ENCODE results near the gene MCRIP1.

Gene MCRIP1

GRCh38 chr17:81860756-81861568 is 27.9 kb upstream of the MCRIP1 start:
- peak; percentile 100 for DNase-seq (ENCODE audit: low read depth)
- TF ChIP-seq CTCF (conservative IDR thresholded peaks at IDR 0.05; ENCODE audit: control insufficient read depth, insufficient read depth, low read depth, low read length), result no peak
- peak overlapping the region; percentile 70 for H3K4me3 ChIP-seq (ENCODE audit: control insufficient read depth, low read depth, low read length)

GRCh38 chr17:81859906-81860755 is 27.0 kb upstream of the MCRIP1 start, which contains the start of gene P4HB:
Gene P4HB (minus strand): TSS chr17:81860535. CDS start chr17:81860471, 64 bp downstream.
- DNase-seq (ENCODE audit: low read depth), result no peak
- TF ChIP-seq CTCF (conservative IDR thresholded peaks at IDR 0.05; ENCODE audit: control insufficient read depth, insufficient read depth, low read depth, low read length), result no peak
- peak within 1 kb of the TSS; percentile 92 for H3K4me3 ChIP-seq (ENCODE audit: control insufficient read depth, low read depth, low read length)

GRCh38 chr17:81858967-81859905 is 26.1 kb upstream of the MCRIP1 start:
- peak; percentile 30 for DNase-seq (ENCODE audit: low read depth)
- H3K4me3 ChIP-seq (ENCODE audit: control insufficient read depth, low read depth, low read length), result peak overlapping the region; percentile 92
- TF ChIP-seq CTCF (conservative IDR thresholded peaks at IDR 0.05; ENCODE audit: control insufficient read depth, insufficient read depth, low read depth, low read length), result no peak

GRCh38 chr17:81858170-81858966 is 25.3 kb upstream of the MCRIP1 start:
- no peak for TF ChIP-seq CTCF (conservative IDR thresholded peaks at IDR 0.05; ENCODE audit: control insufficient read depth, insufficient read depth, low read depth, low read length)
- DNase-seq (ENCODE audit: low read depth), result peak; percentile 49
- H3K4me3 ChIP-seq (ENCODE audit: control insufficient read depth, low read depth, low read length), result peak overlapping the region; percentile 92

- H3K4me3 ChIP-seq (ENCODE audit: control insufficient read depth, low read depth, low read length), result no peak overlapping the region
- DNase-seq (ENCODE audit: low read depth), result peak; percentile 82
- no peak for TF ChIP-seq CTCF (conservative IDR thresholded peaks at IDR 0.05; ENCODE audit: control insufficient read depth, insufficient read depth, low read depth, low read length)
These were observed 22.1 kb upstream of the MCRIP1 start for GRCh38 chr17:81854974-81855774.
